HepG2 (cell line): ENCODE results near the gene NRG3.

ENCODE experiments used
- POLR2A ChIP-seq, 2 experiments: IDR thresholded peaks; 2 replicates each; pipeline ENCODE4 v1.6.1; 2011; ENCODE audit warnings: low read depth in 2 of 2, low read length in 2 of 2, mild to moderate bottlenecking in 1 of 2, moderate library complexity in 1 of 2; ENCODE audit not compliant: insufficient read depth in 1 of 2
- ZNF354B ChIP-seq: sonication (generic); formaldehyde crosslinking; IDR thresholded peaks from 2 replicates; pipeline ENCODE4 v1.8.0; 2022; ENCODE audit warnings: mild to moderate bottlenecking, missing genetic modification reagents
- TF ChIP-seq, protein P1 (sequence below): sonication (generic); formaldehyde crosslinking; IDR thresholded peaks from 2 replicates; pipeline ENCODE4 v1.4.0; 2020; ENCODE audit warnings: missing genetic modification reagents
- TF ChIP-seq, protein P2 (sequence below): sonication (generic); formaldehyde crosslinking; IDR thresholded peaks from 2 replicates; pipeline ENCODE4 v1.4.0; 2020; ENCODE audit warnings: missing genetic modification reagents
- TF ChIP-seq, protein P3 (sequence below): sonication (generic); formaldehyde crosslinking; IDR thresholded peaks from 2 replicates; pipeline ENCODE4 v1.5.0; 2020; ENCODE audit warnings: mild to moderate bottlenecking, missing genetic modification reagents, moderate library complexity

DNA sequence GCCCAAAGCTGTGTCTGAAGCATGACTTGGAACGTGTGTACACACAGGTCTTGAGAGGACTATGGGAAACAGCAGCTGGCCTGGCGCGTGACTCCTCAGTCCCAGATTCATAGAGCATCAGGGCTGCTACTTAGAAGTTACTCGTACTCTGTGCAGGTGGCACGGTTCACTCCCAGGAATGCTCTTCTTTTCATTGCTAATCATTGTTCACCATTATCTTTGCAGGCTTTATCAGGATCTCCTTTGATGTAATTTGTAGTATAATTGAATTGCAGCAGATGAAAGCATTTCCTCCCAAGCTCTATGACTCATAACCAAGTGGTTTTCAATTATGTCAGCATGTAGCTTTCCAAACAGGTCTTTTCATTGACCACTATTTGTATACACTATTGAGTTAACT is 938.9 kb downstream of the NRG3 start:
- TF ChIP-seq, protein P1, sequence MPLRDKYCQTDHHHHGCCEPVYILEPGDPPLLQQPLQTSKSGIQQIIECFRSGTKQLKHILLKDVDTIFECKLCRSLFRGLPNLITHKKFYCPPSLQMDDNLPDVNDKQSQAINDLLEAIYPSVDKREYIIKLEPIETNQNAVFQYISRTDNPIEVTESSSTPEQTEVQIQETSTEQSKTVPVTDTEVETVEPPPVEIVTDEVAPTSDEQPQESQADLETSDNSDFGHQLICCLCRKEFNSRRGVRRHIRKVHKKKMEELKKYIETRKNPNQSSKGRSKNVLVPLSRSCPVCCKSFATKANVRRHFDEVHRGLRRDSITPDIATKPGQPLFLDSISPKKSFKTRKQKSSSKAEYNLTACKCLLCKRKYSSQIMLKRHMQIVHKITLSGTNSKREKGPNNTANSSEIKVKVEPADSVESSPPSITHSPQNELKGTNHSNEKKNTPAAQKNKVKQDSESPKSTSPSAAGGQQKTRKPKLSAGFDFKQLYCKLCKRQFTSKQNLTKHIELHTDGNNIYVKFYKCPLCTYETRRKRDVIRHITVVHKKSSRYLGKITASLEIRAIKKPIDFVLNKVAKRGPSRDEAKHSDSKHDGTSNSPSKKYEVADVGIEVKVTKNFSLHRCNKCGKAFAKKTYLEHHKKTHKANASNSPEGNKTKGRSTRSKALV (CRISPR knock-in tag): no peak
- TF ChIP-seq, protein P2, sequence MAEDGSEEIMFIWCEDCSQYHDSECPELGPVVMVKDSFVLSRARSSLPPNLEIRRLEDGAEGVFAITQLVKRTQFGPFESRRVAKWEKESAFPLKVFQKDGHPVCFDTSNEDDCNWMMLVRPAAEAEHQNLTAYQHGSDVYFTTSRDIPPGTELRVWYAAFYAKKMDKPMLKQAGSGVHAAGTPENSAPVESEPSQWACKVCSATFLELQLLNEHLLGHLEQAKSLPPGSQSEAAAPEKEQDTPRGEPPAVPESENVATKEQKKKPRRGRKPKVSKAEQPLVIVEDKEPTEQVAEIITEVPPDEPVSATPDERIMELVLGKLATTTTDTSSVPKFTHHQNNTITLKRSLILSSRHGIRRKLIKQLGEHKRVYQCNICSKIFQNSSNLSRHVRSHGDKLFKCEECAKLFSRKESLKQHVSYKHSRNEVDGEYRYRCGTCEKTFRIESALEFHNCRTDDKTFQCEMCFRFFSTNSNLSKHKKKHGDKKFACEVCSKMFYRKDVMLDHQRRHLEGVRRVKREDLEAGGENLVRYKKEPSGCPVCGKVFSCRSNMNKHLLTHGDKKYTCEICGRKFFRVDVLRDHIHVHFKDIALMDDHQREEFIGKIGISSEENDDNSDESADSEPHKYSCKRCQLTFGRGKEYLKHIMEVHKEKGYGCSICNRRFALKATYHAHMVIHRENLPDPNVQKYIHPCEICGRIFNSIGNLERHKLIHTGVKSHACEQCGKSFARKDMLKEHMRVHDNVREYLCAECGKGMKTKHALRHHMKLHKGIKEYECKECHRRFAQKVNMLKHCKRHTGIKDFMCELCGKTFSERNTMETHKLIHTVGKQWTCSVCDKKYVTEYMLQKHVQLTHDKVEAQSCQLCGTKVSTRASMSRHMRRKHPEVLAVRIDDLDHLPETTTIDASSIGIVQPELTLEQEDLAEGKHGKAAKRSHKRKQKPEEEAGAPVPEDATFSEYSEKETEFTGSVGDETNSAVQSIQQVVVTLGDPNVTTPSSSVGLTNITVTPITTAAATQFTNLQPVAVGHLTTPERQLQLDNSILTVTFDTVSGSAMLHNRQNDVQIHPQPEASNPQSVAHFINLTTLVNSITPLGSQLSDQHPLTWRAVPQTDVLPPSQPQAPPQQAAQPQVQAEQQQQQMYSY: no peak
- TF ChIP-seq ZNF354B (CRISPR knock-in tag) (no peak), POLR2A (IDR thresholded peaks at IDR 0.05; ENCODE audit: insufficient read depth in 1 of 2, low read depth in 2 of 2, low read length in 2 of 2) (no peak)
- TF ChIP-seq, protein P3, sequence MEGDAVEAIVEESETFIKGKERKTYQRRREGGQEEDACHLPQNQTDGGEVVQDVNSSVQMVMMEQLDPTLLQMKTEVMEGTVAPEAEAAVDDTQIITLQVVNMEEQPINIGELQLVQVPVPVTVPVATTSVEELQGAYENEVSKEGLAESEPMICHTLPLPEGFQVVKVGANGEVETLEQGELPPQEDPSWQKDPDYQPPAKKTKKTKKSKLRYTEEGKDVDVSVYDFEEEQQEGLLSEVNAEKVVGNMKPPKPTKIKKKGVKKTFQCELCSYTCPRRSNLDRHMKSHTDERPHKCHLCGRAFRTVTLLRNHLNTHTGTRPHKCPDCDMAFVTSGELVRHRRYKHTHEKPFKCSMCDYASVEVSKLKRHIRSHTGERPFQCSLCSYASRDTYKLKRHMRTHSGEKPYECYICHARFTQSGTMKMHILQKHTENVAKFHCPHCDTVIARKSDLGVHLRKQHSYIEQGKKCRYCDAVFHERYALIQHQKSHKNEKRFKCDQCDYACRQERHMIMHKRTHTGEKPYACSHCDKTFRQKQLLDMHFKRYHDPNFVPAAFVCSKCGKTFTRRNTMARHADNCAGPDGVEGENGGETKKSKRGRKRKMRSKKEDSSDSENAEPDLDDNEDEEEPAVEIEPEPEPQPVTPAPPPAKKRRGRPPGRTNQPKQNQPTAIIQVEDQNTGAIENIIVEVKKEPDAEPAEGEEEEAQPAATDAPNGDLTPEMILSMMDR: no peak
